SK-N-SH (cell line): ENCODE results near the gene FTL.

Source experiments
- CHD2 ChIP-seq: fragments of 150-350 bp; IDR thresholded peaks from 2 replicates; pipeline ENCODE4 v1.6.1; 2018; ENCODE audit warnings: low read length; ENCODE audit not compliant: partially characterized antibody
- EP300 ChIP-seq, 2 experiments: IDR thresholded peaks; 2 replicates each; pipeline versions ENCODE4 v1.4.0 to v1.6.1; 2012; ENCODE audit warnings: borderline replicate concordance in 1 of 2, low read depth in 1 of 2, low read length in 1 of 2
- EZH2phosphoT487 ChIP-seq: fragments of 200-600 bp; sonication (generic); IDR thresholded peaks from 2 replicates; pipeline ENCODE4 v1.6.1; 2017; ENCODE audit warnings: low read depth, mixed run types, mild to moderate bottlenecking, antibody characterized with exemption, moderate library complexity, borderline replicate concordance
- GABPA ChIP-seq: IDR thresholded peaks from 2 replicates; pipeline ENCODE4 v1.4.0; 2012; ENCODE audit warnings: low read depth, mild to moderate bottlenecking
- MAX ChIP-seq: IDR thresholded peaks from 2 replicates; pipeline ENCODE4 v1.4.0; 2012; ENCODE audit warnings: low read depth
- SIN3A ChIP-seq: IDR thresholded peaks from 2 replicates; pipeline ENCODE4 v1.6.1; 2012; ENCODE audit warnings: low read depth, mild to moderate bottlenecking, low read length, moderate library complexity, borderline replicate concordance
- TAF1 ChIP-seq: IDR thresholded peaks from 2 replicates; pipeline ENCODE4 v1.6.1; 2012; ENCODE audit warnings: low read depth, mild to moderate bottlenecking, low read length, moderate library complexity, borderline replicate concordance
- TF ChIP-seq, protein P1 (sequence below): fragments of 200-600 bp; sonication (generic); IDR thresholded peaks from 2 replicates; pipeline ENCODE4 v1.6.1; 2017; ENCODE audit warnings: antibody characterized with exemption, mild to moderate bottlenecking, moderate library complexity
- TF ChIP-seq, protein P2 (sequence below): IDR thresholded peaks from 2 replicates; pipeline ENCODE4; 2012
- TF ChIP-seq, protein P3 (sequence below): IDR thresholded peaks from 2 replicates; pipeline ENCODE4 v1.4.0; 2012; ENCODE audit warnings: low read depth, borderline replicate concordance

DNA sequence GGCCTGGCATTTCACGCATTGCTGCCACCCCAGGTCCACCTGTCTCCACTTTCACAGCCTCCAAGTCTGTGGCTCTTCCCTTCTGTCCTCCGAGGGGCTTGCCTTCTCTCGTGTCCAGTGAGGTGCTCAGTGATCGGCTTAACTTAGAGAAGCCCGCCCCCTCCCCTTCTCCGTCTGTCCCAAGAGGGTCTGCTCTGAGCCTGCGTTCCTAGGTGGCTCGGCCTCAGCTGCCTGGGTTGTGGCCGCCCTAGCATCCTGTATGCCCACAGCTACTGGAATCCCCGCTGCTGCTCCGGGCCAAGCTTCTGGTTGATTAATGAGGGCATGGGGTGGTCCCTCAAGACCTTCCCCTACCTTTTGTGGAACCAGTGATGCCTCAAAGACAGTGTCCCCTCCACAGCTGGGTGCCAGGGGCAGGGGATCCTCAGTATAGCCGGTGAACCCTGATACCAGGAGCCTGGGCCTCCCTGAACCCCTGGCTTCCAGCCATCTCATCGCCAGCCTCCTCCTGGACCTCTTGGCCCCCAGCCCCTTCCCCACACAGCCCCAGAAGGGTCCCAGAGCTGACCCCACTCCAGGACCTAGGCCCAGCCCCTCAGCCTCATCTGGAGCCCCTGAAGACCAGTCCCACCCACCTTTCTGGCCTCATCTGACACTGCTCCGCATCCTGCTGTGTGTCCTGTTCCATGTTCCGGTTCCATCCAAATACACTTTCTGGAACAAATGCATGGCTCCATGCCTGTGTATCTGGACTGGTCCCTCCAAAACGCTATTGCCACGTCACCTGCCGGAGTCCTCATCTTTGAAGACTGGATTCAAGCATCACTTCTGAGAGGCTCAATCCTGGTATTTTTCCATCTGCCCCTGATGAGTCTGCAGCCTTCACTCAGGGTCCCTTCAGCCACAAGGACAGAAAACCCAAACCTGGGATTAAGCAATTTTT, 42.3 kb upstream of the FTL start:
- TF ChIP-seq, protein P1, sequence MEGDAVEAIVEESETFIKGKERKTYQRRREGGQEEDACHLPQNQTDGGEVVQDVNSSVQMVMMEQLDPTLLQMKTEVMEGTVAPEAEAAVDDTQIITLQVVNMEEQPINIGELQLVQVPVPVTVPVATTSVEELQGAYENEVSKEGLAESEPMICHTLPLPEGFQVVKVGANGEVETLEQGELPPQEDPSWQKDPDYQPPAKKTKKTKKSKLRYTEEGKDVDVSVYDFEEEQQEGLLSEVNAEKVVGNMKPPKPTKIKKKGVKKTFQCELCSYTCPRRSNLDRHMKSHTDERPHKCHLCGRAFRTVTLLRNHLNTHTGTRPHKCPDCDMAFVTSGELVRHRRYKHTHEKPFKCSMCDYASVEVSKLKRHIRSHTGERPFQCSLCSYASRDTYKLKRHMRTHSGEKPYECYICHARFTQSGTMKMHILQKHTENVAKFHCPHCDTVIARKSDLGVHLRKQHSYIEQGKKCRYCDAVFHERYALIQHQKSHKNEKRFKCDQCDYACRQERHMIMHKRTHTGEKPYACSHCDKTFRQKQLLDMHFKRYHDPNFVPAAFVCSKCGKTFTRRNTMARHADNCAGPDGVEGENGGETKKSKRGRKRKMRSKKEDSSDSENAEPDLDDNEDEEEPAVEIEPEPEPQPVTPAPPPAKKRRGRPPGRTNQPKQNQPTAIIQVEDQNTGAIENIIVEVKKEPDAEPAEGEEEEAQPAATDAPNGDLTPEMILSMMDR: no peak
- TF ChIP-seq SIN3A: no peak
- TF ChIP-seq, protein P2, sequence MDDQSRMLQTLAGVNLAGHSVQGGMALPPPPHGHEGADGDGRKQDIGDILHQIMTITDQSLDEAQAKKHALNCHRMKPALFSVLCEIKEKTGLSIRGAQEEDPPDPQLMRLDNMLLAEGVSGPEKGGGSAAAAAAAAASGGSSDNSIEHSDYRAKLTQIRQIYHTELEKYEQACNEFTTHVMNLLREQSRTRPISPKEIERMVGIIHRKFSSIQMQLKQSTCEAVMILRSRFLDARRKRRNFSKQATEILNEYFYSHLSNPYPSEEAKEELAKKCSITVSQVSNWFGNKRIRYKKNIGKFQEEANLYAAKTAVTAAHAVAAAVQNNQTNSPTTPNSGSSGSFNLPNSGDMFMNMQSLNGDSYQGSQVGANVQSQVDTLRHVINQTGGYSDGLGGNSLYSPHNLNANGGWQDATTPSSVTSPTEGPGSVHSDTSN: no peak
- TF ChIP-seq CHD2: no peak
- no peak for TF ChIP-seq GABPA
- no peak for TF ChIP-seq EP300 (IDR thresholded peaks at IDR 0.05; ENCODE audit: borderline replicate concordance in 1 of 2, low read depth in 1 of 2, low read length in 1 of 2)
- TF ChIP-seq EZH2phosphoT487: no peak
- TF ChIP-seq TAF1: no peak
- no peak for TF ChIP-seq MAX
- TF ChIP-seq, protein P3, sequence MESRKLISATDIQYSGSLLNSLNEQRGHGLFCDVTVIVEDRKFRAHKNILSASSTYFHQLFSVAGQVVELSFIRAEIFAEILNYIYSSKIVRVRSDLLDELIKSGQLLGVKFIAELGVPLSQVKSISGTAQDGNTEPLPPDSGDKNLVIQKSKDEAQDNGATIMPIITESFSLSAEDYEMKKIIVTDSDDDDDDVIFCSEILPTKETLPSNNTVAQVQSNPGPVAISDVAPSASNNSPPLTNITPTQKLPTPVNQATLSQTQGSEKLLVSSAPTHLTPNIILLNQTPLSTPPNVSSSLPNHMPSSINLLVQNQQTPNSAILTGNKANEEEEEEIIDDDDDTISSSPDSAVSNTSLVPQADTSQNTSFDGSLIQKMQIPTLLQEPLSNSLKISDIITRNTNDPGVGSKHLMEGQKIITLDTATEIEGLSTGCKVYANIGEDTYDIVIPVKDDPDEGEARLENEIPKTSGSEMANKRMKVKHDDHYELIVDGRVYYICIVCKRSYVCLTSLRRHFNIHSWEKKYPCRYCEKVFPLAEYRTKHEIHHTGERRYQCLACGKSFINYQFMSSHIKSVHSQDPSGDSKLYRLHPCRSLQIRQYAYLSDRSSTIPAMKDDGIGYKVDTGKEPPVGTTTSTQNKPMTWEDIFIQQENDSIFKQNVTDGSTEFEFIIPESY: no peak
